ENCODE results near the gene NRP2. TPM values are rescaled to one million over a fixed set of nuclear protein-coding genes. Genes with fewer than 3 reads are reported as not detected.

Gene NRP2
- total RNA-seq, 2 experiments from 2014 or later: 0.35 to 2.6 TPM

GRCh38 chr2:205703471-205704126 is 21.3 kb downstream of the NRP2 start:
- Histone ChIP-seq H3K27ac (ENCODE audit: low read depth, low read length, poor library complexity, severe bottlenecking) (no peak overlapping the region), H3K9me2 (ENCODE audit: insufficient read depth, low read length) (no peaks in the 10 kb centered on the region), H3K9me3 (ENCODE audit: low read length) (no peaks in the 10 kb centered on the region), H4K20me1 (ENCODE audit: insufficient read depth, low read length) (no peaks in the 10 kb centered on the region), H3K4me2 (ENCODE audit: low read length) (no peak overlapping the region), H3K36me3 (ENCODE audit: insufficient read depth, low read length) (no peaks in the 10 kb centered on the region), H3K4me3 (ENCODE audit: low read depth, low read length, poor library complexity, severe bottlenecking) (no peak overlapping the region), H3K79me2 (ENCODE audit: insufficient read depth, low read depth, low read length) (no peaks in the 10 kb centered on the region), H2AFZ (ENCODE audit: low read length) (no peak overlapping the region), H3K4me1 (ENCODE audit: insufficient read depth, low read length, poor library complexity, severe bottlenecking) (peaks cover 51% of the 10 kb centered on the region)
- TF ChIP-seq CTCF (conservative IDR thresholded peaks at IDR 0.05; ENCODE audit: low read length): no peak
- TF ChIP-seq EZH2phosphoT487 (IDR thresholded peaks at IDR 0.05; ENCODE audit: borderline replicate concordance, low read depth, low read length): no peak
- no TSS peak for BruUV-seq (replicated peaks)
- ChIA-PET CTCF (ENCODE audit: unreplicated experiment) (no interaction called here), POLR2A (no interaction called here)
- no peak for DNase-seq (ENCODE audit: low spot score)
- intact Hi-C loops (cut with micrococcal nuclease; ENCODE audit: unreplicated experiment): loop anchor here (10.0 kb wide), 1 partner anchor 381 kb away; the partner anchor contains the start of gene INO80D

- Histone ChIP-seq H2AFZ (ENCODE audit: low read length) (no peak overlapping the region), H3K27ac (ENCODE audit: low read depth, low read length, poor library complexity, severe bottlenecking) (no peak overlapping the region), H3K79me2 (ENCODE audit: insufficient read depth, low read depth, low read length) (no peaks in the 10 kb centered on the region), H3K9me3 (ENCODE audit: low read length) (no peaks in the 10 kb centered on the region), H3K36me3 (ENCODE audit: insufficient read depth, low read length) (no peaks in the 10 kb centered on the region), H3K9me2 (ENCODE audit: insufficient read depth, low read length) (no peaks in the 10 kb centered on the region), H3K4me1 (ENCODE audit: insufficient read depth, low read length, poor library complexity, severe bottlenecking) (peaks cover 55% of the 10 kb centered on the region), H4K20me1 (ENCODE audit: insufficient read depth, low read length) (no peaks in the 10 kb centered on the region), H3K4me3 (ENCODE audit: low read depth, low read length, poor library complexity, severe bottlenecking) (no peak overlapping the region), H3K4me2 (ENCODE audit: low read length) (no peak overlapping the region)
- CTCF ChIA-PET (ENCODE audit: unreplicated experiment): no interaction called here
- no peak for DNase-seq (ENCODE audit: low spot score)
- TF ChIP-seq CTCF (conservative IDR thresholded peaks at IDR 0.05; ENCODE audit: low read length): no peak
- no peak for TF ChIP-seq EZH2phosphoT487 (IDR thresholded peaks at IDR 0.05; ENCODE audit: borderline replicate concordance, low read depth, low read length)
- intact Hi-C loops (cut with micrococcal nuclease; ENCODE audit: unreplicated experiment): loop anchor here (10.0 kb wide), 1 partner anchor 381 kb away; the partner anchor contains the start of gene INO80D
- POLR2A ChIA-PET: interaction anchor here (1.4 kb wide), 1 partner anchor 22 kb away, joined by 6 read pairs; the partner anchor contains the start of gene NRP2
- no TSS peak for BruUV-seq (replicated peaks)
Observed at GRCh38 chr2:205704127-205704741, 21.9 kb downstream of the NRP2 start.
